GM19328 (cell line): ENCODE measurements around the gene SEC22B.
"Not testable (repeated sequence)": the region's sequence is repeated elsewhere in the genome, so short reads cannot be mapped to it uniquely, and the experiment has no call there.

Source experiments
- ATAC-seq: cut with Tn5 transposase; IDR thresholded peaks from one replicate; pipeline ENCODE4 v1.9.1; 2021; ENCODE audit warnings: mild to moderate bottlenecking, moderate library complexity; ENCODE audit not compliant: unreplicated experiment

SEC22B gene

GRCh38 chr1:120149420-120150059 lies 26.8 kb downstream of the SEC22B start:
- not testable (repeated sequence) for ATAC-seq

- not testable (repeated sequence) for ATAC-seq
Measured at GRCh38 chr1:120145806-120146205, 30.5 kb downstream of the SEC22B start.

- ATAC-seq: not testable (repeated sequence)
Measured at GRCh38 chr1:120144626-120145025, 31.7 kb downstream of the SEC22B start.

- not testable (repeated sequence) for ATAC-seq
Measured at GRCh38 chr1:120144169-120144568, 32.2 kb downstream of the SEC22B start.

- not testable (repeated sequence) for ATAC-seq
Measured at GRCh38 chr1:120143334-120143733, 33.0 kb downstream of the SEC22B start.

DNA sequence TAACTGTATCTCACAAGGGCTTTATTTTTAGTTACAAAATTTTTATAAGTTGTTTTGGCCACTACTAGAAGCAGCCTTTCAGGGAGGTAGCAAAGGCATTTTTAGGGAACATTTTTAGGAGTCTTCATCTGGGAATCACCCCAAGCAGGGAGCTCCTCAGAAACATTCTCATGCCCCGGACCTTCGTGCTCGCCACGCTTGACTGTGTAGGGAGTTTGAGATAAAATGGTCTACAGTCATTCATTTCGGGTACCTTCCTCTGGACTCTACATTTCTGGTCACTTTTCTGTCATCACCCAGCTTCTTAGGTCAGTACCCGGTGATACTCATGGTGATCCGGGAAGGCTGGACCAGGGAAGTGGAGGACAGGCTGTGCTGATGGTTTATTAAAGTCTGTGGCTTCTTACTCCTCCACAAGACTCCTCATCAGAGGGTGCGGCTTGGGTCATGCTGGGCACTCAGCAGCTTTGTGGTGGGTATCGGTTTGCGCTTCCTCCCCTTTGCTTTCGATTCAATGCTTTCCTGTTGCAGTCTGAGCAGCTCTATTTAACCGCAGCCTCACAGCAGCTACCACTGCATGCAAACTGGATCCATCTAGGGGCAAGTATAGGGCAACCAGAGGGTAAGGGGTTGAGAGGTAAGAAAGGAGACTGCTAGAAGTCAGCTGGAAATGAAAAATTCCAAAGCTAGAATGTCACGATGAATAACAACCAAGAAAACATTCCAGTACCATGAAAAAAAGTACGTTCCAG lies 33.6 kb downstream of the SEC22B start:
- ATAC-seq: peak; percentile 98

- ATAC-seq: not testable (repeated sequence)
Measured at GRCh38 chr1:120141865-120142264, 34.5 kb downstream of the SEC22B start.

DNA sequence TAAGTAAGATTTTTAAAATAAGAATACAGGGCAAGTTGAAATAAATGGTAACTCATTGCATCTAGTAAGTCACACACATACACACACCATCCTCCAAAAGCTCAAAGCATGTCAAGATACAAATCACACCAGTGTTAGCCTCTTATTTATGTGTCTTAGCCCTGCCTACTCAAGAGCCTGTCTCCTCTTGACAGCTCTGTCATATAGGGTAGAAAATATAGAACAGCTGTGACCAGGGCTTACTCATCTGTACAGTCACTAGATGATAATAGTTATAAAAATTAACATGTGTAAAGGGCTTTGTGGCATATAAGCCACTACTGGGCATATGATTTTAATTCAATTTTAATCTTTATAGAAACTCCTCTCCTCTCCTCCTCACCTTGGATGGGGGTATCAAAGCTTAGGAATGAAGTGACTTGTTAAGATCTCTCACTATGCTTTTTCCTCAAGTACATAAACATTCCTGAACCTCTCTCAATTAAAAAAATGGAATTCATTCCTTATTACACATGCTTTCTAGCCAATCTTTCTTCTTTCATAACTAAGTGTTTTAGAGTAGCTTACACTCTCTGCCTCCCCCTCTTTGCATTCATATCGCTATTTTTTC lies 35.6 kb downstream of the SEC22B start:
- not testable (repeated sequence) for ATAC-seq

- not testable (repeated sequence) for ATAC-seq
Measured at GRCh38 chr1:120136086-120136485, 40.2 kb downstream of the SEC22B start.

DNA sequence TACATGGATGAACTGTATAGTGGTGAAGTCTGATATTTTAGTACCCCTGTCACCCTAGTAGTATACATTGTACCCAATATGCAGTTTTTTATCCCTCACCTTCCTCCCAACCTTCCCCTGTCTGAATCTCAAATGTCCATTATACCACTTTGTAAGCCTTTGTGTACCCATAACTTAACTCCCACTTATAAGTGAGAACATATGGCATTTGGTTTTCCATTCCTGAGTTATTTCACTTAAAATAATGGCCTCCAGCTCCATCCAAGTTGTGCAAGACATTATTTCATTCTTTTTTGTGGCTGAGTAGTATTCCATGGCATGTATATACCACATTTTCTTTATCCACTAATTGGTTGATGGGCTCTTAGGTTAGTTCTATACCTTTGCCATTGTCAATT lies 42.4 kb downstream of the SEC22B start:
- not testable (repeated sequence) for ATAC-seq

GRCh38 chr1:120133228-120133927 lies 42.9 kb downstream of the SEC22B start:
- ATAC-seq: no peak

- ATAC-seq: not testable (repeated sequence)
Measured at GRCh38 chr1:120132406-120132763, 43.9 kb downstream of the SEC22B start.

GRCh38 chr1:120131611-120132405 lies 44.5 kb downstream of the SEC22B start:
- peak; percentile 54 for ATAC-seq

- not testable (repeated sequence) for ATAC-seq
Measured at GRCh38 chr1:120127921-120128320, 48.4 kb downstream of the SEC22B start.

GRCh38 chr1:120126216-120126615 lies 50.1 kb downstream of the SEC22B start:
- not testable (repeated sequence) for ATAC-seq

DNA sequence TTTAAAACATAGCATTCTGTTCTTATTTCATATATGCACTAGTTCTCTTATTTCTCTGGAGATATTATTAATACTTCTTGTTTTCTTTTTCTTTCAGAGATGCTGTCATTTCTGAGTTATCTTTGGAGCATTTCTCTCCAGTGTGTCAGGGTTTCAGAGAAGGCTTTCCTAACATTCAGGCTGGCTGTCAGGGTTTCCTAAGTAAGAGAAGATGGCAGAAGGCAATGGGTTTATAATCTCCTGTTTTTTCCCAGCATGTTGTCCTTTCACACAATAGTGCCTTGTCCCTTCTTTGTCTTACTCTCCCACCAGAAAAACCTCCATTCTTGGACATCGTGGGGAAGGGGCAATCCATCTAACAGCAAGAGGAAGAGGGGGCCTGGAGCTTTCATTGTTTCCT lies 51.7 kb downstream of the SEC22B start:
- not testable (repeated sequence) for ATAC-seq

GRCh38 chr1:120123813-120124510 lies 52.4 kb downstream of the SEC22B start:
- not testable (repeated sequence) for ATAC-seq

- ATAC-seq: peak; percentile 75
Measured at GRCh38 chr1:120122262-120122893, 53.9 kb downstream of the SEC22B start.

DNA sequence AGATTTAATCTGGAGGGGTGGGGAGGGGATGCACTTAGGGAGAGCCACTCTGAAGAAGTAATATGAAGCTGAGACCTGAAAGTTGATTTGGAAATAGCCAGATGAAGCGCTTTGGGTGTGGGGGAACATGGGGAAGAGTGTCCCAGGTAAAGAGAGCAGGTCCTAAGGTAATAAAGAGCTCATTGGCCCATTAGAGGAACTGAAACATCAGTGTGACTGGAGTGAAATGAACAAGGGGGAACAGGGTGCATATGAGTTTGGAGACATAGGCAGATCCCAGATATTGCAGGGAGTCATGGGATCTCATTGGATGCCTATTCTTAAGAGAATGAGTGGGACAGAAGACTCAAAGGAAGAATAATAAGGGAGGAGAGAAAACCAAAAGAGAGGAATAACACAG lies 54.5 kb downstream of the SEC22B start:
- not testable (repeated sequence) for ATAC-seq
